GM12874 (cell line): ENCODE data around the gene GALNT6.

Experiments
- CTCF ChIP-seq: IDR thresholded peaks from 2 replicates; pipeline ENCODE4 v1.5.1; 2011; ENCODE audit warnings: low read depth, mild to moderate bottlenecking, control low read depth, low read length, moderate library complexity; ENCODE audit not compliant: insufficient read depth

GALNT6 gene

GRCh38 chr12:51361161-51362016 lies 29.8 kb downstream of the GALNT6 start:
- TF ChIP-seq CTCF: no peak

DNA sequence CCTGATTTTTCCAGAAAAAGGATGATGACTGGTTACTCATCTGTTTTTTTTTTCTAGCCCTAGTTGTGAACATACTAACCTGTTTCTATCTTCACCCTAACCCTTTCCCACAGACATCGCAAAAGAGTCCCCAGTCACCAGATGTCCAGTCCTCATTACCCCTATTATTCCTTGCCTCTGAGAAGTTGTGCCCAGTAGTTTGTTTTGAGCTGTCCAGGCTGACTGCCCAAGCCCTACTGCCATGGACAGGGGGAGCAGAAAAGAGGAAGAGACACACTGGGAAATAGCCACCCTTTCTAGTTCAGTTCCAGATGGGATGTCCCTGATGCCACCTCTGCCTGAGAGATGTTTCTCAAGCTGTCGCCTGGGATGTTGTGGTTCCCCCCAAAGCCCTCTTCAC lies 30.9 kb downstream of the GALNT6 start:
- TF ChIP-seq CTCF: no peak

- TF ChIP-seq CTCF: no peak
These were observed 31.4 kb downstream of the GALNT6 start for GRCh38 chr12:51359851-51360250.

- no peak for TF ChIP-seq CTCF
These were observed 32.7 kb downstream of the GALNT6 start for GRCh38 chr12:51358496-51358895.

DNA sequence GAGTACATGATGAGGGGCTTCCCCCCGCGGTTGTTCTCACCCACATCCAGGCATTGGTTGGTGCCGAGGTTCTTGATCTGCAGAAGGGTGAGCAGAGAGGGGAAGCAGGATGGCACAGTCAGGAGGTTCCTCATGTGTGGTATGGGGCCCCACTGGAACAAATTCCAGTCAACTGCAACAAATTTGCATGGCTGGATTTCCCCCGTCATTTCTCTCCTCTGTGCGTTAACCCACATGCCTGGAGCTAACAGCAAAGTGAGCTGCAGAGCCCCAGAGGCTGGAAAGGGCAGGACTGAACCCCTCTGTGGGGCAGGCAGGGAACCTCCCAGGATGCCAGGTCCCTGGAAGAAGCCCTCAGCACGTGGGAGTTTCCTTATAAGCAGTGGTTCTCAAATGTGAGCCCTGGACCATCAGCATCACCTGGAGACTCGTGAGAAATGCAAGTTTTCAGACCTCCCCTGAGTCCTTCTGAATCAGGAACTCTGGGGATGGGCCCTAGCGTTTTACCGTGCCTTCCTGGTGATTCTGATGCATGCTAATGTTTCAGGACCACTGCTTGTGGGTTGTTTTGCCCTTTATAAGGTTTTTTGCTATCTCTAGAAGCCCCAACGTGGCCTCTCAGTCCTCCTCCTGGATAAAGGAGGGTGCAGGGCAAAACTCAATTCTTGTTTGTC lies 33.7 kb downstream of the GALNT6 start:
- no peak for TF ChIP-seq CTCF

GRCh38 chr12:51351913-51352532 lies 39.2 kb downstream of the GALNT6 start:
- peak; percentile 73 for TF ChIP-seq CTCF

- TF ChIP-seq CTCF: no peak
These were observed 42.2 kb downstream of the GALNT6 start for GRCh38 chr12:51349026-51349425.
